ENCODE results near the gene CETP.

CETP gene

GRCh38 chr16:56935201-56935600, 26.5 kb upstream of the CETP start:
- in situ Hi-C loops (cut with MboI; ENCODE audit: low sequenced_read_pairs, unreplicated experiment), result no loop called here
- TF ChIP-seq CTCF (IDR thresholded peaks at IDR 0.05; ENCODE audit: borderline replicate concordance, control extremely low read depth, extremely low read depth, insufficient read depth, missing control alignments), result no peak
- no peak for DNase-seq (ENCODE audit: low spot score)

GRCh38 chr16:56936491-56936890, 25.3 kb upstream of the CETP start:
- in situ Hi-C loops (cut with MboI; ENCODE audit: low sequenced_read_pairs, unreplicated experiment), result no loop called here
- no peak for TF ChIP-seq CTCF (IDR thresholded peaks at IDR 0.05; ENCODE audit: borderline replicate concordance, control extremely low read depth, extremely low read depth, insufficient read depth, missing control alignments)
- no peak for DNase-seq (ENCODE audit: low spot score)

- TF ChIP-seq CTCF (IDR thresholded peaks at IDR 0.05; ENCODE audit: borderline replicate concordance, control extremely low read depth, extremely low read depth, insufficient read depth, missing control alignments), result no peak
- no peak for DNase-seq (ENCODE audit: low spot score)
- in situ Hi-C loops (cut with MboI; ENCODE audit: low sequenced_read_pairs, unreplicated experiment), result no loop called here
These were observed 24.8 kb upstream of the CETP start for GRCh38 chr16:56936950-56937349.

GRCh38 chr16:56938664-56939513, 22.9 kb upstream of the CETP start:
- TF ChIP-seq CTCF (IDR thresholded peaks at IDR 0.05; ENCODE audit: borderline replicate concordance, control extremely low read depth, extremely low read depth, insufficient read depth, missing control alignments), result no peak
- in situ Hi-C loops (cut with MboI; ENCODE audit: low sequenced_read_pairs, unreplicated experiment), result no loop called here
- DNase-seq (ENCODE audit: low spot score), result no peak

GRCh38 chr16:56939801-56940200, 21.9 kb upstream of the CETP start:
- in situ Hi-C loops (cut with MboI; ENCODE audit: low sequenced_read_pairs, unreplicated experiment), result no loop called here
- no peak for DNase-seq (ENCODE audit: low spot score)
- TF ChIP-seq CTCF (IDR thresholded peaks at IDR 0.05; ENCODE audit: borderline replicate concordance, control extremely low read depth, extremely low read depth, insufficient read depth, missing control alignments), result no peak

GRCh38 chr16:56941092-56941491, 20.7 kb upstream of the CETP start:
- in situ Hi-C loops (cut with MboI; ENCODE audit: low sequenced_read_pairs, unreplicated experiment), result no loop called here
- DNase-seq (ENCODE audit: low spot score), result no peak
- TF ChIP-seq CTCF (IDR thresholded peaks at IDR 0.05; ENCODE audit: borderline replicate concordance, control extremely low read depth, extremely low read depth, insufficient read depth, missing control alignments), result no peak
